ENCODE measurements around the gene LRIT1.

- TF ChIP-seq EZH2 (IDR thresholded peaks at IDR 0.05; ENCODE audit: low read length): no peak
- no peak for TF ChIP-seq CTCF (optimal IDR thresholded peaks at IDR 0.05 in 1 of 3, IDR thresholded peaks at IDR 0.05 in 1 of 3, conservative IDR thresholded peaks at IDR 0.05 in 1 of 3; ENCODE audit: extremely low read depth in 1 of 3, insufficient read depth in 2 of 3, low read length in 3 of 3)
These were observed 6.2 kb downstream of the LRIT1 start for GRCh38 chr10:84235096-84235495.
